Cardiac muscle cell (in vitro differentiated cells and primary cell): ENCODE measurements around the gene MBLAC1. TPM values are rescaled to one million over a fixed set of nuclear protein-coding genes. Genes with fewer than 3 reads are reported as not detected.

ENCODE experiments used
- DNase-seq, 2 donors: peaks; one replicate each; pipeline versions ENCODE4 v3.0.0 to v3.0.0-alpha.2; 2010 to 2017; ENCODE audit warnings: low read depth in 1 of 2, low spot score in 1 of 2
- H3K27ac ChIP-seq: fragments of 200-600 bp; sonication (generic); 2 replicates; pipeline ENCODE4 v1.5.1; 2016
- H3K27me3 ChIP-seq: fragments of 200-600 bp; sonication (generic); 2 replicates; pipeline ENCODE4 v1.6.0; 2016; ENCODE audit warnings: control low read depth
- H3K36me3 ChIP-seq: fragments of 200-600 bp; sonication (generic); 2 replicates; pipeline ENCODE4 v1.5.1; 2016; ENCODE audit warnings: control low read depth
- H3K4me1 ChIP-seq: fragments of 200-600 bp; sonication (generic); 2 replicates; pipeline ENCODE4 v1.8.1; 2017; ENCODE audit warnings: low read depth, mild to moderate bottlenecking, mixed run types
- H3K4me3 ChIP-seq: fragments of 200-600 bp; sonication (generic); 2 replicates; pipeline ENCODE4 v1.5.1; 2016; ENCODE audit warnings: mild to moderate bottlenecking
- H3K9me3 ChIP-seq: fragments of 200-600 bp; sonication (generic); 2 replicates; pipeline ENCODE4 v1.5.1; 2017; ENCODE audit warnings: low read depth, mild to moderate bottlenecking, control low read depth
- polyA plus RNA-seq: library from polyadenylated mRNA; unstranded; fragments of >200 nt; fragmentation: Nextera tagmentation; extraction: Ambion mirVana; gene quantifications from 2 replicates; pipeline ENCODE4 v1.2.1, GENCODE V29; 2016
- total RNA-seq: library from RNA; depleted of rRNA; stranded (reverse); fragments of >200 nt; gene quantifications from 2 replicates; pipeline ENCODE4 v1.2.3, GENCODE V29; 2016
- TF ChIP-seq, protein P1 (sequence below): IDR thresholded peaks from 2 replicates; pipeline ENCODE4 v1.5.1; 2012; ENCODE audit warnings: low read depth, mild to moderate bottlenecking, low read length

MBLAC1 gene
- total and polyA plus RNA-seq, 2 experiments from 2014 or later: 3.7 to 5.1 TPM

DNA sequence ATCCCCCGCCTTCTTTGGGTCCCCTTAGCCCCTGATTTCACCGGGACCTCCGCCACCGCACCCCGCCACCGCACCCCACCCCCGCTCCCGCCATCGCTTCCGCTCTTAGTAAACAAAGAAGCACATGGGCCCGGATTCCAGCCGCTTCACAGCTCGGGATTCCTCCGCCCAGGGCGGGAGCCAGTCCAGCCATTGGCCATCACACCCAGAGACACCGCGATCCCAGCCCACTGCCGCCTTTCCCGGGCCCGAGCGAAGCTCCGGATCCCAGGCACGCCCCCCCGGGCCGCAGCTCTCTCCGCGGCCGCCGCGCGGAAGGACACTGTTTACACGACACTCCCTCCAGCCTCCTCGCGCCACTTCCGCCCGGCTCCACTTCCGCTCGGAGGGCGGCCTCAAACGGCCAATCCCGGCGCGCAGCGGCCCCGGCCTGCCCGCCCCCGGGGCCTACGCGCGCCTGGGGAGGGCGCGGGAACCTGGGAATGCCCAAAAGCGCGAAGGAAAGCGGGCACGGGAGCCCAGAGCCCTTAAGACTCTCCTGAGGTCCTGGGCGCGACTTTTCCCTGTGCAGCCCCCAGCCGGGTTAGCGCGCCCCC, 26.2 kb upstream of the MBLAC1 start:
- H3K36me3 ChIP-seq: peaks cover 35% of the 10 kb centered on the region
- peak overlapping the region; percentile 86 for H3K4me3 ChIP-seq
- DNase-seq: peak; percentile 97 to 100

DNA sequence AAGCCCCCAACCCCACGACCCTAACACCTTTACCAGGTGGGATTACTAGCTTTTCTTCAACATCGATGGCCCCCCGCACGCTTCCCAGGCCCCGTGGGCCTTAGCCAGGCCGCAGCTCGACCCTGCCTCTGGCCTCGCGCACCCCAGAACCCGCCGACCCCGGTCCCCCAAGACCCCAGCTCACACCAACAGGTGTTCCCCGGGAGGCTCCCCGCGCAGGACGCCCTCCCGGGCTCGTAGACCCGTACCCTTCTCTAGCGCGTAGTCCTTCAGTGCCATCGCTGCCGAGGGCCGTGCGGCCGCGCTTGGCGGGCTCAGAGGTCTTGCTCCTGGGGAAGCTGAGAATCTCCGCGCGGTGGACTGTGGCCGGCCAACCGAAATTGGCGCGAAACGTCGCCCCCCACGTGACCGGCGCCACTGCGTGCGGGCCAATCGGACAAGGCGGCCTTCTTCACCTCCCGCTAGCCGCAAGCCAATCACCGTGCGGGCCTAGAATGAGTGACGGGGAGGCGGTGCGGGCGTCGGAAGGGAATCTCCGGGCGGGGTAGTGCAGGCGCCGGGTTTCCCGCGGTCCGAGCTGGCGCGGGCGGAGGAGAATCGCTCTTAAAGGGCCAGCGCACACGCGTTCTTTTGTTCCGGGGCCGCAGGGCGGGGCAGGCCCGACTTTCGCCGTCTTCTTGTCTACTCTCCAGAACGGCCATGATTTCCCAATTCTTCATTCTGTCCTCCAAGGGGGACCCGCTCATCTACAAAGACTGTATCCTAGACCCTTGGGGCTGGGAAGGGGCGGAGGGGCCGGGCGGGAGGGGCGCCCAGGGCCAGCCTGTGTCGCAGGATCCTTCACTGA, 25.5 kb upstream of the MBLAC1 start, which contains the start of the genes AP4M1 and MCM7:
TSS of gene AP4M1 (plus strand) at position 628 of the 847 bp plus-strand sequence. CDS start at position 700, 72 bp downstream.
TSS of gene MCM7 (minus strand) at position 382 of the 847 bp plus-strand sequence. CDS start at position 279, 103 bp downstream.
- Histone ChIP-seq H3K9me3 (no peaks in the 10 kb centered on the region), H3K36me3 (peaks cover 29% of the 10 kb centered on the region)

More for the DNA sequence above, 26.2 kb upstream of the MBLAC1 start:
- Histone ChIP-seq H3K27me3 (no peaks in the 10 kb centered on the region), H3K9me3 (no peaks in the 10 kb centered on the region), H3K27ac (peak overlapping the region; percentile 88), H3K4me1 (no peaks in the 10 kb centered on the region)
- TF ChIP-seq, protein P1, sequence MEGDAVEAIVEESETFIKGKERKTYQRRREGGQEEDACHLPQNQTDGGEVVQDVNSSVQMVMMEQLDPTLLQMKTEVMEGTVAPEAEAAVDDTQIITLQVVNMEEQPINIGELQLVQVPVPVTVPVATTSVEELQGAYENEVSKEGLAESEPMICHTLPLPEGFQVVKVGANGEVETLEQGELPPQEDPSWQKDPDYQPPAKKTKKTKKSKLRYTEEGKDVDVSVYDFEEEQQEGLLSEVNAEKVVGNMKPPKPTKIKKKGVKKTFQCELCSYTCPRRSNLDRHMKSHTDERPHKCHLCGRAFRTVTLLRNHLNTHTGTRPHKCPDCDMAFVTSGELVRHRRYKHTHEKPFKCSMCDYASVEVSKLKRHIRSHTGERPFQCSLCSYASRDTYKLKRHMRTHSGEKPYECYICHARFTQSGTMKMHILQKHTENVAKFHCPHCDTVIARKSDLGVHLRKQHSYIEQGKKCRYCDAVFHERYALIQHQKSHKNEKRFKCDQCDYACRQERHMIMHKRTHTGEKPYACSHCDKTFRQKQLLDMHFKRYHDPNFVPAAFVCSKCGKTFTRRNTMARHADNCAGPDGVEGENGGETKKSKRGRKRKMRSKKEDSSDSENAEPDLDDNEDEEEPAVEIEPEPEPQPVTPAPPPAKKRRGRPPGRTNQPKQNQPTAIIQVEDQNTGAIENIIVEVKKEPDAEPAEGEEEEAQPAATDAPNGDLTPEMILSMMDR: no peak

DNA sequence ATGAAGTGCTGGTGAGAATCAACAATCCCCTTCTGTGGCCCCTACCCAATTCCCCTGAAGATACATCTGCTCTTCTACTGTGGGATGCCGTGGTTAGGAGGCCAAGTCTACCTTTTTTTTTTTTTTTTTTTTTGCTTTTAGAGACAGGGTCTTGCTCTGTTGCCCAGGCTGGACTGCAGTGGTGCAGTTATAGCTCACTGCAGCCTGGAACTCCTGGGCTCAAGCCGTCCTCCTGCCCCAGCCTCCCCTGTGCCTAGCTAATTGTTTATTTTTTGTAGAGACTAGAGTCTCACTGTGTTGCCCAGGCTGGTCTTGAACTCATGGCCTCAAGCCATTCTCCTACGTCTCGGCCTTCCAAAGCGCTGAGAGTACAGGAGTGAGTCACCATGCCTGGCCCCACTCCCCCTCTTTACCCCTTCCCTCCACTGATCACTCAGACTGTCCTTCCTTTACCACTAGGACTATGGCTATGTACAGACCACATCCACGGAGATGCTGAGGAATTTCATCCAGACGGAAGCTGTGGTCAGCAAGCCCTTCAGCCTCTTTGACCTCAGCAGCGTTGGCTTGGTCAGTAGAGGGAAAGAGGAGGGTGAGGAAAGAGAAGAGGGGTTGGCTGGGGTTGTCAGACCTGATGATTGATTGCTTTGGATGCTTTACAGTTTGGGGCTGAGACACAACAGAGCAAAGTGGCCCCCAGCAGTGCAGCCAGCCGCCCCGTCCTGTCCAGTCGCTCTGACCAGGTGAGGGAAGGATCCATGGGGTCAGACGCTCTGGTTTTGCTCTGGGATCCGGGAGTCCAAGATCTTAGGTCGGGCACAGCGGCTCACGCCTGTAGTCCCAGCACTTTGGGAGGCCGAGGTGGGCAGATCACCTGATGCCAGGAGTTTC, 23.6 kb upstream of the MBLAC1 start:
- Histone ChIP-seq H3K27ac (no peak overlapping the region), H3K9me3 (no peaks in the 10 kb centered on the region), H3K27me3 (no peaks in the 10 kb centered on the region), H3K4me3 (no peak overlapping the region), H3K36me3 (peaks cover 20% of the 10 kb centered on the region), H3K4me1 (no peaks in the 10 kb centered on the region)
- peak in 1 of 2 donors; percentile 94 for DNase-seq
- TF ChIP-seq, protein P1: no peak

More for the DNA sequence above, 25.5 kb upstream of the MBLAC1 start, which contains the start of the genes AP4M1 and MCM7:
- Histone ChIP-seq H3K4me1 (no peaks in the 10 kb centered on the region), H3K27ac (peak within 1 kb of the TSS; percentile 90), H3K27me3 (no peaks in the 10 kb centered on the region), H3K4me3 (peak within 1 kb of the TSS; percentile 86)
- TF ChIP-seq, protein P1: no peak
- DNase-seq: peak; percentile 98 to 100

DNA sequence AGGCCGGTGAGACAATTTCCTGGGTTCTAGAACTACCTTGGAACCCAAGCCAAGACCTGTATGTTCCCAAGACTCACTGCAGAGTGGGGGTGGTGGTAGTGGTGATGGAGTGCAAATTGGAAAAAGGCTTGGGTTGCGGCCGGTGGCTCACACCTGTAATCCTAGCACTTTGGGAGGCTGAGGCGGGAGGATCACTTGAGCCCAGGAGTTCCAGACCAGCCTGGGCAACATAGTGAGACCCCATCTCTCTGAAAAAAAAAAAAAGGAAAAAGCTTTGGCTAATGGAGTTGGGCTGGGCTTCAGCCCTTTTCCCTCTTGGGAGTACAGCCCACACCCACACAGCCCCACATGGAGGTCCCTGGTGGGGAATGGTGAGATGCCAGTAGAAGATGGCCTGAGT, 21.2 kb upstream of the MBLAC1 start:
- no peak overlapping the region for H3K4me3 ChIP-seq
- TF ChIP-seq, protein P1: no peak
- peaks cover 21% of the 10 kb centered on the region for H3K36me3 ChIP-seq
- H3K4me1 ChIP-seq: no peaks in the 10 kb centered on the region
- no peaks in the 10 kb centered on the region for H3K9me3 ChIP-seq
- no peaks in the 10 kb centered on the region for H3K27me3 ChIP-seq
- no peak for DNase-seq
- H3K27ac ChIP-seq: no peak overlapping the region

DNA sequence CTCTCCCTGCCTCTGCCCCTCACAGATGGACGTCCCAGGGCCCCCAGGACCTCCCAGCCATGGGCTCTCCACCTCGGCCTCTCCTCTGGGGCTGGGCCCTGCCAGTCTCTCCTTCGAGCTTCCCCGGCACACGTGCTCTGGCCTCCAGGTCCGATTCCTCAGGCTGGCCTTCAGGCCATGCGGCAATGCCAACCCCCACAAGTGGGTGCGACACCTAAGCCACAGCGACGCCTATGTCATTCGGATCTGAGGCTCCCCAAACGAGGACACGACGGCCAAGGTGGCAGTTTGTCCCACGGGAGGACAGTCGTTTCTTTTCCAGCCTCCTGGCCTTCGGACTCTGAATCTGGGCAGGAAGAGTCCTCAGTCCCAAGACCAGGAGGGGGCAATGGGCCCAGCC, 20.1 kb upstream of the MBLAC1 start:
- H3K4me3 ChIP-seq: no peak overlapping the region
- peaks cover 28% of the 10 kb centered on the region for H3K36me3 ChIP-seq
- no peak for DNase-seq
- no peaks in the 10 kb centered on the region for H3K4me1 ChIP-seq
- no peaks in the 10 kb centered on the region for H3K9me3 ChIP-seq
- H3K27ac ChIP-seq: no peak overlapping the region
- H3K27me3 ChIP-seq: no peaks in the 10 kb centered on the region
- TF ChIP-seq, protein P1: no peak
